Naive thymus-derived CD4-positive, alpha-beta T cell (primary cell): ENCODE data around the gene BPI. TPM values are rescaled to one million over a fixed set of nuclear protein-coding genes. Genes with fewer than 3 reads are reported as not detected.

ENCODE experiments used
- ATAC-seq: fragments of 150-1000 bp; cut with Tn5 transposase; 2 replicates; pipeline ENCODE4 v1.10.0; 2021; ENCODE audit warnings: mild to moderate bottlenecking, moderate library complexity
- CTCF ChIA-PET: fragments of 350-600 bp; sonication (Branson Sonifier 250); formaldehyde crosslinking; loops from one replicate; lab custom pipeline; 2021; ENCODE audit warnings: antibody characterized with exemption; lab: Charles Lee
- POLR2A ChIA-PET: fragments of 350-600 bp; sonication (Branson Sonifier 250); formaldehyde crosslinking; loops from one replicate; lab custom pipeline; 2021; ENCODE audit warnings: antibody characterized with exemption, inconsistent platforms; lab: Charles Lee
- DNase-seq, 9 donors: peaks; one replicate each; pipeline versions ENCODE4 v3.0.0 to v3.0.0-alpha.2; 2020 to 2022; ENCODE audit warnings: mixed read lengths in 1 of 9
- H3K27ac ChIP-seq: one replicate; pipeline ENCODE4 v1.7.0; 2013; ENCODE audit warnings: mild to moderate bottlenecking, low read depth, low read length, moderate library complexity
- H3K27me3 ChIP-seq, 2 donors: one replicate each; pipeline ENCODE4 v1.7.0; 2013; ENCODE audit warnings: low read length in 2 of 2, mild to moderate bottlenecking in 2 of 2, moderate library complexity in 2 of 2; ENCODE audit not compliant: control insufficient read depth in 2 of 2, insufficient read depth in 2 of 2
- H3K36me3 ChIP-seq, 3 experiments: 1 replicate in 2 of 3; 2 replicates in 1 of 3; pipeline ENCODE4 v1.7.0; 2013; ENCODE audit warnings: low read length in 3 of 3, mild to moderate bottlenecking in 3 of 3, moderate library complexity in 1 of 3; ENCODE audit not compliant: insufficient read depth in 3 of 3, control insufficient read depth in 2 of 3
- H3K4me1 ChIP-seq, 2 donors: one replicate each; pipeline ENCODE4 v1.7.0; 2013; ENCODE audit warnings: low read length in 2 of 2, mild to moderate bottlenecking in 2 of 2, moderate library complexity in 1 of 2; ENCODE audit not compliant: control insufficient read depth in 2 of 2, insufficient read depth in 2 of 2
- H3K4me3 ChIP-seq: 2 replicates; pipeline ENCODE4 v1.7.0; 2013; ENCODE audit warnings: mild to moderate bottlenecking, low read length
- H3K9me3 ChIP-seq, 3 experiments: 1 replicate in 2 of 3; 2 replicates in 1 of 3; pipeline ENCODE4 v1.7.0; 2013; ENCODE audit warnings: low read length in 3 of 3; ENCODE audit not compliant: control insufficient read depth in 2 of 3
- H3K27ac Mint-ChIP-seq, 9 donors: one replicate each; pipeline ENCODE4 v1.8.0; 2020 to 2022; ENCODE audit warnings: mixed read lengths in 9 of 9, mild to moderate bottlenecking in 8 of 9, moderate library complexity in 5 of 9, inconsistent platforms in 2 of 9
- H3K27me3 Mint-ChIP-seq, 5 donors: one replicate each; pipeline ENCODE4 v1.8.0; 2021 to 2022; ENCODE audit warnings: mixed read lengths in 5 of 5, mild to moderate bottlenecking in 1 of 5
- H3K36me3 Mint-ChIP-seq, 5 donors: one replicate each; pipeline ENCODE4 v1.8.0; 2020 to 2022; ENCODE audit warnings: mixed read lengths in 5 of 5, mild to moderate bottlenecking in 3 of 5, inconsistent platforms in 1 of 5
- H3K4me1 Mint-ChIP-seq, 7 donors: one replicate each; pipeline ENCODE4 v1.8.0; 2020 to 2022; ENCODE audit warnings: mixed read lengths in 7 of 7, mild to moderate bottlenecking in 3 of 7, inconsistent platforms in 1 of 7
- H3K4me3 Mint-ChIP-seq, 10 donors: one replicate each; pipeline ENCODE4 v1.8.0; 2020 to 2022; ENCODE audit warnings: mild to moderate bottlenecking in 10 of 10, mixed read lengths in 10 of 10, moderate library complexity in 6 of 10, inconsistent platforms in 2 of 10
- H3K9me3 Mint-ChIP-seq, 11 donors: one replicate each; pipeline ENCODE4 v1.8.0; 2020 to 2022; ENCODE audit warnings: mixed read lengths in 11 of 11, mild to moderate bottlenecking in 4 of 11, inconsistent platforms in 1 of 11, moderate library complexity in 1 of 11
- intact Hi-C, 2 donors: fragments of 100-400 bp; cut with micrococcal nuclease; formaldehyde crosslinking; loops; one replicate each; pipeline ENCODE4 v1.15.1; 2023
- polyA plus RNA-seq, 2 donors: library from polyadenylated mRNA; unstranded; fragments of 300-500 nt; fragmentation: Illumina TruSeq; gene quantifications; one replicate each; pipeline ENCODE4 v1.2.3, GENCODE V29; 2021
- total RNA-seq, 6 experiments: library from RNA in 5 of 6; stranded (reverse) in 5 of 6; gene quantifications; 1 replicate in 5 of 6; 2 replicates in 1 of 6; pipeline ENCODE4 v1.2.3 and lab custom pipeline; 2021 to 2026

Gene BPI
- total and polyA plus RNA-seq, 7 experiments from 2014 or later = 0.29 to 2.4 TPM; not detected in 5

- CTCF ChIA-PET = no interaction called here
- Histone ChIP-seq H3K9me3 (no peaks in the 10 kb centered on the region), H3K27me3 (no peaks in the 10 kb centered on the region), H3K4me1 (no peaks in the 10 kb centered on the region), H3K4me3 (no peak overlapping the region), H3K27ac (no peak overlapping the region), H3K36me3 (no peaks in the 10 kb centered on the region)
- peaks cover 0 to 2% (median 0%) of the 10 kb centered on the region in 11 donors for H3K9me3 Mint-ChIP-seq
- no peak for ATAC-seq
- H3K4me1 Mint-ChIP-seq = peaks cover 0 to 8% (median 0%) of the 10 kb centered on the region in 7 donors
- no peak overlapping the region for H3K27ac Mint-ChIP-seq
- H3K4me3 Mint-ChIP-seq = no peak overlapping the region
- intact Hi-C loops = no loop called here
- DNase-seq = no peak
- peaks cover 13 to 51% (median 34%) of the 10 kb centered on the region in 5 donors for H3K27me3 Mint-ChIP-seq
- POLR2A ChIA-PET = no interaction called here
- H3K36me3 Mint-ChIP-seq = no peaks in the 10 kb centered on the region
Measured at GRCh38 chr20:38290829-38291814, 12.8 kb upstream of the BPI start.

GRCh38 chr20:38291966-38292365 lies 12.0 kb upstream of the BPI start:
- POLR2A ChIA-PET = no interaction called here
- Mint-ChIP-seq H3K4me3 (no peak overlapping the region), H3K36me3 (no peaks in the 10 kb centered on the region), H3K27ac (no peak overlapping the region), H3K27me3 (peaks cover 7 to 44% (median 33%) of the 10 kb centered on the region in 5 donors), H3K9me3 (no peaks in the 10 kb centered on the region), H3K4me1 (peaks cover 0 to 8% (median 0%) of the 10 kb centered on the region in 7 donors)
- no peak overlapping the region for H3K4me3 ChIP-seq
- no peaks in the 10 kb centered on the region for H3K36me3 ChIP-seq
- no peaks in the 10 kb centered on the region for H3K9me3 ChIP-seq
- no peak overlapping the region for H3K27ac ChIP-seq
- H3K27me3 ChIP-seq = no peaks in the 10 kb centered on the region
- no peak for DNase-seq
- CTCF ChIA-PET = no interaction called here
- intact Hi-C loops = no loop called here
- H3K4me1 ChIP-seq = no peaks in the 10 kb centered on the region
- ATAC-seq = no peak

GRCh38 chr20:38293491-38294065 lies 10.4 kb upstream of the BPI start:
- no peak overlapping the region for H3K4me3 ChIP-seq
- no peaks in the 10 kb centered on the region for H3K4me1 ChIP-seq
- Mint-ChIP-seq H3K36me3 (no peaks in the 10 kb centered on the region), H3K27me3 (peaks cover 4 to 33% (median 23%) of the 10 kb centered on the region in 5 donors), H3K4me1 (peaks cover 0 to 2% (median 0%) of the 10 kb centered on the region in 7 donors), H3K27ac (no peak overlapping the region), H3K4me3 (no peak overlapping the region), H3K9me3 (no peaks in the 10 kb centered on the region)
- ATAC-seq (no peak), DNase-seq (no peak)
- H3K9me3 ChIP-seq = no peaks in the 10 kb centered on the region
- POLR2A ChIA-PET = no interaction called here
- intact Hi-C loops = no loop called here
- H3K36me3 ChIP-seq = no peaks in the 10 kb centered on the region
- H3K27ac ChIP-seq = no peak overlapping the region
- H3K27me3 ChIP-seq = no peaks in the 10 kb centered on the region
- CTCF ChIA-PET = no interaction called here

- no peaks in the 10 kb centered on the region for H3K4me1 ChIP-seq
- peaks cover 4 to 30% (median 18%) of the 10 kb centered on the region in 5 donors for H3K27me3 Mint-ChIP-seq
- ChIA-PET CTCF (no interaction called here), POLR2A (no interaction called here)
- intact Hi-C loops = no loop called here
- H3K4me1 Mint-ChIP-seq = peaks cover 0 to 2% (median 0%) of the 10 kb centered on the region in 7 donors
- no peaks in the 10 kb centered on the region for H3K36me3 Mint-ChIP-seq
- no peaks in the 10 kb centered on the region for H3K36me3 ChIP-seq
- DNase-seq (no peak), ATAC-seq (no peak)
- no peak overlapping the region for H3K4me3 Mint-ChIP-seq
- no peaks in the 10 kb centered on the region for H3K9me3 Mint-ChIP-seq
- H3K27ac ChIP-seq = no peak overlapping the region
- no peaks in the 10 kb centered on the region for H3K9me3 ChIP-seq
- no peaks in the 10 kb centered on the region for H3K27me3 ChIP-seq
- no peak overlapping the region for H3K27ac Mint-ChIP-seq
- no peak overlapping the region for H3K4me3 ChIP-seq
Measured at GRCh38 chr20:38294076-38294591, 9.8 kb upstream of the BPI start.

- peaks cover 0 to 5% (median 0%) of the 10 kb centered on the region in 7 donors for H3K4me1 Mint-ChIP-seq
Measured at GRCh38 chr20:38295811-38296210, 8.1 kb upstream of the BPI start.

GRCh38 chr20:38296433-38296832 lies 7.5 kb upstream of the BPI start:
- Histone ChIP-seq H3K36me3 (no peaks in the 10 kb centered on the region), H3K4me1 (no peaks in the 10 kb centered on the region), H3K27me3 (no peaks in the 10 kb centered on the region), H3K4me3 (no peak overlapping the region), H3K27ac (no peak overlapping the region), H3K9me3 (no peaks in the 10 kb centered on the region)
- Mint-ChIP-seq H3K36me3 (no peaks in the 10 kb centered on the region), H3K4me1 (peaks cover 0 to 5% (median 0%) of the 10 kb centered on the region in 7 donors), H3K4me3 (no peak overlapping the region), H3K27ac (no peak overlapping the region), H3K27me3 (peaks cover 11 to 35% (median 25%) of the 10 kb centered on the region in 5 donors), H3K9me3 (no peaks in the 10 kb centered on the region)
- ChIA-PET CTCF (no interaction called here), POLR2A (no interaction called here)
- intact Hi-C loops = no loop called here
- DNase-seq (no peak), ATAC-seq (no peak)

More at GRCh38 chr20:38295811-38296210, 8.1 kb upstream of the BPI start:
- ChIA-PET POLR2A (no interaction called here), CTCF (no interaction called here)
- ATAC-seq = no peak
- H3K9me3 ChIP-seq = no peaks in the 10 kb centered on the region
- Mint-ChIP-seq H3K27me3 (peaks cover 7 to 33% (median 21%) of the 10 kb centered on the region in 5 donors), H3K36me3 (no peaks in the 10 kb centered on the region), H3K27ac (no peak overlapping the region), H3K9me3 (no peaks in the 10 kb centered on the region), H3K4me3 (no peak overlapping the region)
- H3K27ac ChIP-seq = no peak overlapping the region
- H3K4me1 ChIP-seq = no peaks in the 10 kb centered on the region
- no peak for DNase-seq
- no peaks in the 10 kb centered on the region for H3K27me3 ChIP-seq
- H3K36me3 ChIP-seq = no peaks in the 10 kb centered on the region
- intact Hi-C loops = no loop called here
- H3K4me3 ChIP-seq = no peak overlapping the region
